HepG2 (cell line): ENCODE results near the gene ARL15.

ENCODE experiments used
- MTA1 ChIP-seq: sonication (generic); formaldehyde crosslinking; IDR thresholded peaks from 2 replicates; pipeline ENCODE4 v1.4.0; 2020; ENCODE audit warnings: missing genetic modification reagents, mild to moderate bottlenecking, borderline replicate concordance
- TBL1XR1 ChIP-seq: fragments of 150-350 bp; IDR thresholded peaks from 2 replicates; pipeline ENCODE4 v1.6.1; 2014; ENCODE audit warnings: borderline replicate concordance, low read length; ENCODE audit not compliant: partially characterized antibody

DNA sequence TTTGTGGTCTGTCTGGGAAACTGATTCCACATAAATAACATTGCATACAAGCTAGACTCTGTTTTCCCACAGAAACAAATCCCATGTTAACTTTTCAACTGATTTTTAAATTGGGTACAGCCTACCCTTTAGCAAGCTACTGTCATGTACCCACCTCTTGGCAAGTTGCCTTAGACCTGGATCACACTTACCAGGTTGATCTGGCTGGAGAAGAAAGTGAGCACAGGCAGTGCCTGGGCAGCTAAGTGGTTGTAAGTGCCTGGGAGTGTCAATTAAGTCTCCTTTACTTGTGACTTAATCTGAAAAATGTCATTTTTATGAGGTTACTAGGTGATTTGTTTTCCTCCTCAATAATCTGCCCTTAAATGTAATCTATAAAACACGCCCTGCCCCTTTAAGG lies 336.4 kb downstream of the ARL15 start:
- TF ChIP-seq MTA1 (CRISPR knock-in tag) (no peak), TBL1XR1 (no peak)
